HepG2 (cell line): ENCODE measurements around the gene ZNF540. TPM values are rescaled to one million over a fixed set of nuclear protein-coding genes. Genes with fewer than 3 reads are reported as not detected.

Experiments
- ATF7 ChIP-seq, 2 experiments: fragments of 450-650 bp in 1 of 2; sonication (generic) in 1 of 2; formaldehyde crosslinking in 1 of 2; IDR thresholded peaks; 2 replicates each; pipeline versions ENCODE4 v1.4.0 to v1.6.1; 2016 to 2020; ENCODE audit warnings: antibody characterized with exemption in 1 of 2, mild to moderate bottlenecking in 1 of 2, missing genetic modification reagents in 1 of 2
- CC2D1A ChIP-seq: sonication (generic); formaldehyde crosslinking; IDR thresholded peaks from 2 replicates; pipeline ENCODE4 v1.8.1; 2023; ENCODE audit warnings: mild to moderate bottlenecking, missing genetic modification reagents
- E2F5 ChIP-seq: sonication (generic); formaldehyde crosslinking; conservative IDR thresholded peaks from 2 replicates; pipeline ENCODE4 v1.4.0; 2020; ENCODE audit warnings: missing genetic modification reagents
- EZH2 ChIP-seq: conservative IDR thresholded peaks from 2 replicates; pipeline ENCODE4 v1.6.1; 2012; ENCODE audit warnings: mild to moderate bottlenecking, low read depth, low read length, moderate library complexity
- MEIS1 ChIP-seq: sonication (generic); formaldehyde crosslinking; IDR thresholded peaks from 2 replicates; pipeline ENCODE4 v1.9.0; 2021; ENCODE audit warnings: mild to moderate bottlenecking, missing genetic modification reagents, moderate library complexity, borderline replicate concordance
- MIER3 ChIP-seq: IDR thresholded peaks from 2 replicates; pipeline ENCODE4 v1.6.1; 2016; ENCODE audit warnings: missing compliant biosample characterization, borderline replicate concordance
- MXI1 ChIP-seq: IDR thresholded peaks from 3 replicates; pipeline ENCODE4 v1.6.1; 2012; ENCODE audit warnings: low read depth, low read length, inconsistent platforms, borderline replicate concordance
- NFIB ChIP-seq: sonication (generic); formaldehyde crosslinking; IDR thresholded peaks from 2 replicates; pipeline ENCODE4 v1.9.0; 2021; ENCODE audit warnings: missing genetic modification reagents, mild to moderate bottlenecking, borderline replicate concordance
- NR3C1 ChIP-seq: sonication (generic); formaldehyde crosslinking; IDR thresholded peaks from 2 replicates; pipeline ENCODE4 v1.4.0; 2020; ENCODE audit warnings: missing genetic modification reagents
- ZFY ChIP-seq: sonication (generic); formaldehyde crosslinking; IDR thresholded peaks from 2 replicates; pipeline ENCODE4 v1.4.0; 2020; ENCODE audit warnings: missing genetic modification reagents
- ZNF24 ChIP-seq: fragments of 450-650 bp; IDR thresholded peaks from 2 replicates; pipeline ENCODE4 v1.6.1; 2017; ENCODE audit warnings: antibody characterized with exemption, mild to moderate bottlenecking
- polyA plus RNA-seq, 8 experiments: library from polyadenylated mRNA; depleted of rRNA in 3 of 8; stranded (reverse) in 7 of 8; unstranded in 1 of 8; fragments of >200 nt; fragmentation: Illumina TruSeq in 4 of 8; extraction: Trizol in 4 of 8; gene quantifications; 2 replicates each; pipeline versions ENCODE4 v1.2.1 to v1.2.3, GENCODE V29; 2011 to 2016; ENCODE audit warnings: low read depth in 4 of 8, missing spikeins in 1 of 8, mixed read lengths in 1 of 8; ENCODE audit not compliant: insufficient read depth in 1 of 8
- total RNA-seq, 5 experiments: library from RNA; depleted of rRNA; stranded (reverse); fragments of >200 nt; fragmentation: Illumina TruSeq; extraction: Trizol; gene quantifications; 2 replicates each; pipeline ENCODE4 v1.2.3, GENCODE V29; 2016; ENCODE audit warnings: low read depth in 1 of 5
- TF ChIP-seq, protein P1 (sequence below): sonication (generic); formaldehyde crosslinking; IDR thresholded peaks from 2 replicates; pipeline ENCODE4 v1.4.0; 2020; ENCODE audit warnings: mild to moderate bottlenecking, missing genetic modification reagents, borderline replicate concordance
- TF ChIP-seq, protein P2 (sequence below): sonication (generic); formaldehyde crosslinking; IDR thresholded peaks from 2 replicates; pipeline ENCODE4 v1.4.0; 2020; ENCODE audit warnings: missing genetic modification reagents
- TF ChIP-seq, protein P3 (sequence below): sonication (generic); formaldehyde crosslinking; IDR thresholded peaks from 2 replicates; pipeline ENCODE4 v1.5.0; 2020; ENCODE audit warnings: mild to moderate bottlenecking, missing genetic modification reagents
- TF ChIP-seq, protein P4 (sequence below): sonication (generic); formaldehyde crosslinking; IDR thresholded peaks from 2 replicates; pipeline ENCODE4 v1.5.0; 2020; ENCODE audit warnings: missing genetic modification reagents, mild to moderate bottlenecking, borderline replicate concordance

Gene ZNF540
- total and polyA plus RNA-seq, 2 of the 13 experiments (the other 11 are each of a cell fraction or from before 2014, with no cell fraction given) = 0.21 to 0.40 TPM

GRCh38 chr19:37655689-37656371 is 61.2 kb downstream of the ZNF540 start (continued):
- TF ChIP-seq, protein P1, sequence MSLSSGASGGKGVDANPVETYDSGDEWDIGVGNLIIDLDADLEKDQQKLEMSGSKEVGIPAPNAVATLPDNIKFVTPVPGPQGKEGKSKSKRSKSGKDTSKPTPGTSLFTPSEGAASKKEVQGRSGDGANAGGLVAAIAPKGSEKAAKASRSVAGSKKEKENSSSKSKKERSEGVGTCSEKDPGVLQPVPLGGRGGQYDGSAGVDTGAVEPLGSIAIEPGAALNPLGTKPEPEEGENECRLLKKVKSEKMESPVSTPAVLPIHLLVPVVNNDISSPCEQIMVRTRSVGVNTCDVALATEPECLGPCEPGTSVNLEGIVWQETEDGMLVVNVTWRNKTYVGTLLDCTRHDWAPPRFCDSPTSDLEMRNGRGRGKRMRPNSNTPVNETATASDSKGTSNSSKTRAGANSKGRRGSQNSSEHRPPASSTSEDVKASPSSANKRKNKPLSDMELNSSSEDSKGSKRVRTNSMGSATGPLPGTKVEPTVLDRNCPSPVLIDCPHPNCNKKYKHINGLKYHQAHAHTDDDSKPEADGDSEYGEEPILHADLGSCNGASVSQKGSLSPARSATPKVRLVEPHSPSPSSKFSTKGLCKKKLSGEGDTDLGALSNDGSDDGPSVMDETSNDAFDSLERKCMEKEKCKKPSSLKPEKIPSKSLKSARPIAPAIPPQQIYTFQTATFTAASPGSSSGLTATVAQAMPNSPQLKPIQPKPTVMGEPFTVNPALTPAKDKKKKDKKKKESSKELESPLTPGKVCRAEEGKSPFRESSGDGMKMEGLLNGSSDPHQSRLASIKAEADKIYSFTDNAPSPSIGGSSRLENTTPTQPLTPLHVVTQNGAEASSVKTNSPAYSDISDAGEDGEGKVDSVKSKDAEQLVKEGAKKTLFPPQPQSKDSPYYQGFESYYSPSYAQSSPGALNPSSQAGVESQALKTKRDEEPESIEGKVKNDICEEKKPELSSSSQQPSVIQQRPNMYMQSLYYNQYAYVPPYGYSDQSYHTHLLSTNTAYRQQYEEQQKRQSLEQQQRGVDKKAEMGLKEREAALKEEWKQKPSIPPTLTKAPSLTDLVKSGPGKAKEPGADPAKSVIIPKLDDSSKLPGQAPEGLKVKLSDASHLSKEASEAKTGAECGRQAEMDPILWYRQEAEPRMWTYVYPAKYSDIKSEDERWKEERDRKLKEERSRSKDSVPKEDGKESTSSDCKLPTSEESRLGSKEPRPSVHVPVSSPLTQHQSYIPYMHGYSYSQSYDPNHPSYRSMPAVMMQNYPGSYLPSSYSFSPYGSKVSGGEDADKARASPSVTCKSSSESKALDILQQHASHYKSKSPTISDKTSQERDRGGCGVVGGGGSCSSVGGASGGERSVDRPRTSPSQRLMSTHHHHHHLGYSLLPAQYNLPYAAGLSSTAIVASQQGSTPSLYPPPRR (CRISPR knock-in tag) = peak; percentile 68; the same call in 1 of the 2 replicates
- TF ChIP-seq NR3C1 (CRISPR knock-in tag) = no peak
- no peak for TF ChIP-seq NFIB (CRISPR knock-in tag)
- TF ChIP-seq ZNF24 = no peak
- peak; percentile 92; the same call in 1 of the 2 replicates for TF ChIP-seq MEIS1 (CRISPR knock-in tag)
- TF ChIP-seq MIER3 (CRISPR knock-in tag) = no peak; the same call in none of the 2 replicates
- TF ChIP-seq, protein P2, sequence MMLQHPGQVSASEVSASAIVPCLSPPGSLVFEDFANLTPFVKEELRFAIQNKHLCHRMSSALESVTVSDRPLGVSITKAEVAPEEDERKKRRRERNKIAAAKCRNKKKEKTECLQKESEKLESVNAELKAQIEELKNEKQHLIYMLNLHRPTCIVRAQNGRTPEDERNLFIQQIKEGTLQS = peak; percentile 55; the same call in 1 of the 2 replicates
- no peak; the same call in 1 of the 2 replicates for TF ChIP-seq ZFY (CRISPR knock-in tag)
- TF ChIP-seq E2F5 (CRISPR knock-in tag) = no peak
- TF ChIP-seq MXI1 = peak; percentile 72; the same call in 1 of the 3 replicates
- TF ChIP-seq, protein P3, sequence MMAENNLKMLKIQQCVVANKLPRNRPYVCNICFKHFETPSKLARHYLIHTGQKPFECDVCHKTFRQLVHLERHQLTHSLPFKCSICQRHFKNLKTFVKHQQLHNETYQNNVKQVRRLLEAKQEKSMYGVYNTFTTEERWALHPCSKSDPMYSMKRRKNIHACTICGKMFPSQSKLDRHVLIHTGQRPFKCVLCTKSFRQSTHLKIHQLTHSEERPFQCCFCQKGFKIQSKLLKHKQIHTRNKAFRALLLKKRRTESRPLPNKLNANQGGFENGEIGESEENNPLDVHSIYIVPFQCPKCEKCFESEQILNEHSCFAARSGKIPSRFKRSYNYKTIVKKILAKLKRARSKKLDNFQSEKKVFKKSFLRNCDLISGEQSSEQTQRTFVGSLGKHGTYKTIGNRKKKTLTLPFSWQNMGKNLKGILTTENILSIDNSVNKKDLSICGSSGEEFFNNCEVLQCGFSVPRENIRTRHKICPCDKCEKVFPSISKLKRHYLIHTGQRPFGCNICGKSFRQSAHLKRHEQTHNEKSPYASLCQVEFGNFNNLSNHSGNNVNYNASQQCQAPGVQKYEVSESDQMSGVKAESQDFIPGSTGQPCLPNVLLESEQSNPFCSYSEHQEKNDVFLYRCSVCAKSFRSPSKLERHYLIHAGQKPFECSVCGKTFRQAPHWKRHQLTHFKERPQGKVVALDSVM = 0 out of 2 replicates have a peak, but pooled peaks have one; percentile 50
- TF ChIP-seq EZH2 = no peak
- no peak for TF ChIP-seq CC2D1A (CRISPR knock-in tag)
- TF ChIP-seq, protein P4, sequence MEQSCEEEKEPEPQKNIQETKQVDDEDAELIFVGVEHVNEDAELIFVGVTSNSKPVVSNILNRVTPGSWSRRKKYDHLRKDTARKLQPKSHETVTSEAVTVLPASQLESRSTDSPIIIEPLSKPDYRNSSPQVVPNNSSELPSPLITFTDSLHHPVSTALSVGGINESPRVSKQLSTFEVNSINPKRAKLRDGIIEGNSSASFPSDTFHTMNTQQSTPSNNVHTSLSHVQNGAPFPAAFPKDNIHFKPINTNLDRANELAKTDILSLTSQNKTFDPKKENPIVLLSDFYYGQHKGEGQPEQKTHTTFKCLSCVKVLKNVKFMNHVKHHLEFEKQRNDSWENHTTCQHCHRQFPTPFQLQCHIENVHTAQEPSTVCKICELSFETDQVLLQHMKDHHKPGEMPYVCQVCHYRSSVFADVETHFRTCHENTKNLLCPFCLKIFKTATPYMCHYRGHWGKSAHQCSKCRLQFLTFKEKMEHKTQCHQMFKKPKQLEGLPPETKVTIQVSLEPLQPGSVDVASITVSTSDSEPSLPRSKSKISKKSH (CRISPR knock-in tag) = peak; percentile 97
- TF ChIP-seq ATF7 (IDR thresholded peaks at IDR 0.05) = no peak
- 0 out of 2 replicates have a peak, but pooled peaks have one; percentile 73 for TF ChIP-seq ATF7 (CRISPR knock-in tag; IDR thresholded peaks at IDR 0.05)
